Right cardiac atrium (tissue), 5 donors: ENCODE data around the gene CCDC197. TPM values are rescaled to one million over a fixed set of nuclear protein-coding genes. Genes with fewer than 3 reads are reported as not detected.

Experiments
- ATAC-seq, 2 donors: fragments of 200-7000 bp; cut with Tn5 transposase; one replicate each; pipeline versions ENCODE4 v1.8.0 to v1.9.1; 2020; ENCODE audit warnings: moderate library complexity in 2 of 2, mild to moderate bottlenecking in 1 of 2
- DNase-seq, 3 donors: peaks; one replicate each; pipeline ENCODE4 v3.0.0-alpha.2; 2020
- H3K27ac ChIP-seq: one replicate; pipeline ENCODE4 v1.5.1; 2013; ENCODE audit warnings: mild to moderate bottlenecking, low read length, control low read depth, moderate library complexity
- H3K27me3 ChIP-seq: one replicate; pipeline ENCODE4 v1.6.1; 2013; ENCODE audit not compliant: control insufficient read depth, insufficient read depth
- H3K4me1 ChIP-seq: one replicate; pipeline ENCODE4 v1.6.1; 2013; ENCODE audit warnings: low read length; ENCODE audit not compliant: control insufficient read depth, insufficient read depth
- H3K4me3 ChIP-seq: one replicate; pipeline ENCODE4 v1.5.1; 2013; ENCODE audit warnings: low read length, control low read depth
- H3K9me3 ChIP-seq: one replicate; pipeline ENCODE4 v1.6.1; 2013; ENCODE audit warnings: low read length; ENCODE audit not compliant: control insufficient read depth
- WGBS: extraction: QIAGEN DNeasy Blood & Tissue Kit; methylation state at CpG from one replicate; pipeline ENCODE4 v1.1.7; 2013; 5-methylcytosine and 5-hydroxymethylcytosine counted together
- intact Hi-C, 4 donors: fragments of 100-400 bp; cut with DNase I; formaldehyde crosslinking; loops; one replicate each; pipeline versions ENCODE4 v1.11.0 to v1.14.0; 2022 to 2023
- polyA plus RNA-seq: library from polyadenylated mRNA; stranded (reverse); fragments of 200-250 nt; gene quantifications from one replicate; pipeline ENCODE4 v1.2.3, GENCODE V29; 2013
- total RNA-seq, 4 donors: library from RNA; stranded (reverse); fragmentation: NEBNext Ultra II Directional; extraction: Animal tissue kit (Norgen Biotek cat#: 25700); gene quantifications; one replicate each; pipeline ENCODE4 v1.2.1, GENCODE V29; 2021
- donor health status: healthy with polysubstance abuse.
- donor health status: DM: no; HTN: yes; CAD: no.
- donor health status: DM: no; HTN: no; CAD: no.
- donor health status: DM: no; HTN: yes; CAD: no; lungs with severe emphysema.
- donor health status: DM: yes; HTN: yes; CAD: no.

CCDC197 gene
- total and polyA plus RNA-seq, 5 donors: 0.44 to 0.45 TPM; not detected in 3

GRCh38 chr14:93971635-93972027 is 25.5 kb upstream of the CCDC197 start:
- Histone ChIP-seq H3K27me3 (no peaks in the 10 kb centered on the region), H3K9me3 (no peaks in the 10 kb centered on the region), H3K4me3 (no peak overlapping the region), H3K4me1 (peaks cover 3% of the 10 kb centered on the region), H3K27ac (no peak overlapping the region)
- no peak for DNase-seq
- intact Hi-C loops: no loop called here
- no peak for ATAC-seq
- WGBS: 69% methylated on average over 3 of the region's 3 CpGs

GRCh38 chr14:93972618-93973205 is 24.4 kb upstream of the CCDC197 start:
- 77% methylated on average over 6 of the region's 6 CpGs for WGBS
- intact Hi-C loops: no loop called here
- Histone ChIP-seq H3K27me3 (no peaks in the 10 kb centered on the region), H3K9me3 (no peaks in the 10 kb centered on the region), H3K27ac (peak overlapping the region; percentile 30), H3K4me3 (no peak overlapping the region), H3K4me1 (peaks cover 5% of the 10 kb centered on the region)
- ATAC-seq (no peak), DNase-seq (no peak)

- ATAC-seq: peak; percentile 9 to 22
These were observed 23.5 kb upstream of the CCDC197 start for GRCh38 chr14:93973607-93974006.

GRCh38 chr14:93974299-93974698 is 22.8 kb upstream of the CCDC197 start:
- Histone ChIP-seq H3K4me1 (peaks cover 3% of the 10 kb centered on the region), H3K27ac (peak overlapping the region; percentile 67), H3K4me3 (peak overlapping the region; percentile 37), H3K9me3 (no peaks in the 10 kb centered on the region), H3K27me3 (no peaks in the 10 kb centered on the region)
- WGBS: 64% methylated on average over 6 of the region's 6 CpGs
- DNase-seq: no peak
- intact Hi-C loops: no loop called here
- peak in 1 of 2 donors; percentile 5 for ATAC-seq

More at GRCh38 chr14:93973607-93974006, 23.5 kb upstream of the CCDC197 start:
- peaks cover 5% of the 10 kb centered on the region for H3K4me1 ChIP-seq
- H3K9me3 ChIP-seq: no peaks in the 10 kb centered on the region
- WGBS: 55% methylated on average over 6 of the region's 6 CpGs
- no peaks in the 10 kb centered on the region for H3K27me3 ChIP-seq
- no peak for DNase-seq
- peak overlapping the region; percentile 53 for H3K27ac ChIP-seq
- H3K4me3 ChIP-seq: peak overlapping the region; percentile 37
- intact Hi-C loops: no loop called here

GRCh38 chr14:93974833-93975232 is 22.3 kb upstream of the CCDC197 start:
- 62% methylated on average over 12 of the region's 12 CpGs for WGBS
- Histone ChIP-seq H3K27me3 (no peaks in the 10 kb centered on the region), H3K27ac (peak overlapping the region; percentile 67), H3K9me3 (no peaks in the 10 kb centered on the region), H3K4me3 (peak overlapping the region; percentile 36), H3K4me1 (peaks cover 2% of the 10 kb centered on the region)
- DNase-seq: peak in 1 of 3 donors; percentile 70
- intact Hi-C loops: no loop called here
- peak; percentile 10 to 36 for ATAC-seq

GRCh38 chr14:93975791-93976476 is 21.2 kb upstream of the CCDC197 start:
- Histone ChIP-seq H3K27ac (peak overlapping the region; percentile 67), H3K4me1 (peaks cover 5% of the 10 kb centered on the region), H3K27me3 (no peaks in the 10 kb centered on the region), H3K9me3 (no peaks in the 10 kb centered on the region), H3K4me3 (peak overlapping the region; percentile 36)
- peak in 1 of 3 donors; percentile 17 for DNase-seq
- 39% methylated on average over 9 of the region's 9 CpGs for WGBS
- peak; percentile 23 to 34 for ATAC-seq
- intact Hi-C loops: no loop called here

- WGBS: 15% methylated on average over 12 of the region's 12 CpGs
- ATAC-seq (peak; percentile 39 to 56), DNase-seq (peak in 1 of 3 donors; percentile 29)
- intact Hi-C loops: no loop called here
- Histone ChIP-seq H3K9me3 (no peaks in the 10 kb centered on the region), H3K4me1 (peaks cover 8% of the 10 kb centered on the region), H3K4me3 (peak within 1 kb of the TSS; percentile 36), H3K27ac (peak within 1 kb of the TSS; percentile 67), H3K27me3 (no peaks in the 10 kb centered on the region)
These were observed 20.5 kb upstream of the CCDC197 start, which contains the start of gene ASB2 for GRCh38 chr14:93976477-93977057. ASB2 (minus strand) TSS chr14:93976570; CDS start chr14:93964539, 12,031 bp downstream.

GRCh38 chr14:93977171-93977570 is 19.9 kb upstream of the CCDC197 start:
- WGBS: 67% methylated on average over 5 of the region's 5 CpGs
- peaks cover 10% of the 10 kb centered on the region for H3K4me1 ChIP-seq
- intact Hi-C loops: no loop called here
- H3K9me3 ChIP-seq: no peaks in the 10 kb centered on the region
- H3K27ac ChIP-seq: peak overlapping the region; percentile 67
- no peak for ATAC-seq
- DNase-seq: peak in 1 of 3 donors; percentile 12
- H3K27me3 ChIP-seq: no peaks in the 10 kb centered on the region
- H3K4me3 ChIP-seq: no peak overlapping the region

- intact Hi-C loops: no loop called here
- peak overlapping the region; percentile 8 for H3K27ac ChIP-seq
- H3K9me3 ChIP-seq: no peaks in the 10 kb centered on the region
- no peak overlapping the region for H3K4me3 ChIP-seq
- H3K4me1 ChIP-seq: peaks cover 14% of the 10 kb centered on the region
- H3K27me3 ChIP-seq: no peaks in the 10 kb centered on the region
- WGBS: 86% methylated on average over 11 of the region's 11 CpGs
- ATAC-seq (no peak), DNase-seq (peak in 1 of 3 donors; percentile 19)
These were observed 19.1 kb upstream of the CCDC197 start for GRCh38 chr14:93977790-93978581.

GRCh38 chr14:93978735-93979134 is 18.4 kb upstream of the CCDC197 start:
- ATAC-seq (no peak), DNase-seq (peak in 1 of 3 donors; percentile 10)
- intact Hi-C loops: no loop called here
- Histone ChIP-seq H3K4me3 (no peak overlapping the region), H3K27ac (no peak overlapping the region), H3K9me3 (no peaks in the 10 kb centered on the region), H3K4me1 (peaks cover 14% of the 10 kb centered on the region), H3K27me3 (no peaks in the 10 kb centered on the region)
- WGBS: 63% methylated on average over 4 of the region's 4 CpGs
